ENCODE results near the gene HLCS. TPM values are rescaled to one million over a fixed set of nuclear protein-coding genes. Genes with fewer than 3 reads are reported as not detected.
A peak's percentile ranks its signal among the peaks of the same experiment; 100 is the strongest.

Gene HLCS
- total and polyA plus RNA-seq, 2 experiments from 2014 or later, result 12.4 to 20.1 TPM

DNA sequence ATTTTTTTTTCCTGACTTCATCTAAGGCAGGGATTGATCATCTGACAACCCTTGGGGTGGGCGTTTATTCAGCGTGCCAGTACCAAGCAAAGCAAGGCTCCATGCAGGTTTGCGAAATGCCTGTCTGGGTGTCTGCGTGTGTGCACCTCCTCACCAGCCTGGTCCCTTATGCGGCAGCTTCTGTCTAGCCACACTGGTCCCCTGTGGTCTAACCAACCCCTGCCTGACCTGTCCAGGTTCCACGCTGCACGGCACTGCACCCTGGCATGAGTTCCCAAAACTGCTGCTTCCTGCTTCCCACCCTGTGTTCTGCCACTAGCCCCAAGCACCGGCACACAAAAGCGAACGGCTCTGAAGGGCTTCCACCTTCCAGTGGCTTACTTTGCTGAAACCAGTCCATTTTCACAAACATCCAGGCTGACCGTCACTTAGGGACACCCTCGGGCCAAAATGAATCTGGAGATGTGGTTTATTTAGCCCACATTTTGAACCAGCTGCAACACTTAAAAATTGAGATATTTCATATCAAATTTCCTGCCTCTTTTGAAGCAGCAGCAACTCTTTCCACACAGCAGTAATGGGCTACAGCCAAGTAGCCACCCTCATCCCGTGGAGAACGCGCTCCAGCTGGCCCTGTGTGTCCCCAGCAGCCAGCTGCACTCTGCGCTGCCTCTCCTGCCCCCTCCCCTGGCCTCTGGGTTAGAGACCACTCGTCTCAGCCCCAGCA is 55.7 kb downstream of the HLCS start:
- DNase-seq (ENCODE audit: low read depth in 1 of 2, low spot score in 1 of 2), result peak in 1 of 2 donors; percentile 76
- Histone ChIP-seq H3K9me3 (ENCODE audit: low read depth) (no peaks in the 10 kb centered on the region), H3K27ac (no peak overlapping the region)

DNA sequence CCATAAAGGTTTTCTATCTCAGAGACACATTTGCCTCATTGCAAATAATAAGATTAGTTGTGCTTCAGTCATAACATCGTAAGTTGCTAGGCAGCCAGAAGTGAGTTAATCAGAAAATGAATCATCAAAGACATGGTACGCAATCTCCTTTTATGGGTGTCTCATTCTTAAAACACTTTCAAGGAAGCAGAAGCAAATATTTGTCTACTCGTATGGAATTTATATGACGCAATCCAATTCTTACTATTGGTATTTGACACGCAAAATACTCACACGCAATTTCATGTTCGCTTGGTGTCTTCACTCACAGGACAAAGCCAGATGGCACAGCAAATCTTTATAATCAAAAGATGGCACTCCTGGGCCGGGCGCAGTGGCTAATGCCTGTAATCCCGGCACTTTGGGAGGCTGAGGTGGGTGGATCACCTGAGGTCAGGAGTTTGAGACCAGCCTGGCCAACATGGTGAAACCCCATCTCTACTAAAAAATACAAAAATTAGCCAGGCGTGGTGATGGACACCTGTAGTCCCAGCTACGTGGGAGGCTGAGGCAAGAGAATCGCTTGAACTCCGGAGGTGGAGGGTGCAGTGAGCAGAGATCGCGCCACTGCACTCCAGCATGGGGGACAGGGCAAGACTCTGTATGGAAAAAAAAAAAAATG is 56.4 kb downstream of the HLCS start:
- Histone ChIP-seq H3K27me3 (no peaks in the 10 kb centered on the region), H3K27ac (no peak overlapping the region), H3K36me3 (no peaks in the 10 kb centered on the region), H3K4me1 (ENCODE audit: low read depth) (no peaks in the 10 kb centered on the region), H3K4me3 (no peak overlapping the region), H3K9me3 (ENCODE audit: low read depth) (no peaks in the 10 kb centered on the region)
- TF ChIP-seq, protein P1, sequence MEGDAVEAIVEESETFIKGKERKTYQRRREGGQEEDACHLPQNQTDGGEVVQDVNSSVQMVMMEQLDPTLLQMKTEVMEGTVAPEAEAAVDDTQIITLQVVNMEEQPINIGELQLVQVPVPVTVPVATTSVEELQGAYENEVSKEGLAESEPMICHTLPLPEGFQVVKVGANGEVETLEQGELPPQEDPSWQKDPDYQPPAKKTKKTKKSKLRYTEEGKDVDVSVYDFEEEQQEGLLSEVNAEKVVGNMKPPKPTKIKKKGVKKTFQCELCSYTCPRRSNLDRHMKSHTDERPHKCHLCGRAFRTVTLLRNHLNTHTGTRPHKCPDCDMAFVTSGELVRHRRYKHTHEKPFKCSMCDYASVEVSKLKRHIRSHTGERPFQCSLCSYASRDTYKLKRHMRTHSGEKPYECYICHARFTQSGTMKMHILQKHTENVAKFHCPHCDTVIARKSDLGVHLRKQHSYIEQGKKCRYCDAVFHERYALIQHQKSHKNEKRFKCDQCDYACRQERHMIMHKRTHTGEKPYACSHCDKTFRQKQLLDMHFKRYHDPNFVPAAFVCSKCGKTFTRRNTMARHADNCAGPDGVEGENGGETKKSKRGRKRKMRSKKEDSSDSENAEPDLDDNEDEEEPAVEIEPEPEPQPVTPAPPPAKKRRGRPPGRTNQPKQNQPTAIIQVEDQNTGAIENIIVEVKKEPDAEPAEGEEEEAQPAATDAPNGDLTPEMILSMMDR (IDR thresholded peaks at IDR 0.05; ENCODE audit: low read depth, low read length), result no peak
- peak in 1 of 2 donors; percentile 97 for DNase-seq (ENCODE audit: low read depth in 1 of 2, low spot score in 1 of 2)

More for the DNA sequence above, 55.7 kb downstream of the HLCS start:
- Histone ChIP-seq H3K27me3 (no peaks in the 10 kb centered on the region), H3K4me1 (ENCODE audit: low read depth) (no peaks in the 10 kb centered on the region), H3K4me3 (no peak overlapping the region), H3K36me3 (no peaks in the 10 kb centered on the region)
- TF ChIP-seq, protein P1 (IDR thresholded peaks at IDR 0.05; ENCODE audit: low read depth, low read length), result no peak

DNA sequence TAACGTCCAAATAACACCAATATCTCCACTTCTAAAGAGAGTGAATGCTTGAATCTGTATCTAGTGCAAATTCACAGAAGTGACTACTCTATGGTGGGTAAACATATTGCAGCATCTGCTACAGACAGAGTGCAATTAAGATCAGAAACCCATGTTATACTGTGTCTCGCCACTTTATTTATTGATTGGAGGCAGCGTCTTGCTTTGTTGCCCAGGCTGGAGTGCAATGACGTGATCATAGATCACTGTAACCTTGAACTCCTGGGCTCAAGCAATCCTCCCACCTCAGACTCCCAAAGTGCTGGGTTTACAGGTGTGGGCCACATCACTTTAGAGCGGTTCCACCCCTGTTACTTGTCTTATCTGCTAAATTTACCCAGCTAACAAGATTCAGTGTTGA is 57.0 kb downstream of the HLCS start:
- Histone ChIP-seq H3K9me3 (ENCODE audit: low read depth) (no peaks in the 10 kb centered on the region), H3K4me1 (ENCODE audit: low read depth) (no peaks in the 10 kb centered on the region), H3K27me3 (no peaks in the 10 kb centered on the region), H3K27ac (no peak overlapping the region), H3K36me3 (no peaks in the 10 kb centered on the region), H3K4me3 (no peak overlapping the region)
- TF ChIP-seq, protein P1 (IDR thresholded peaks at IDR 0.05; ENCODE audit: low read depth, low read length), result no peak
- no peak for DNase-seq (ENCODE audit: low read depth in 1 of 2, low spot score in 1 of 2)

DNA sequence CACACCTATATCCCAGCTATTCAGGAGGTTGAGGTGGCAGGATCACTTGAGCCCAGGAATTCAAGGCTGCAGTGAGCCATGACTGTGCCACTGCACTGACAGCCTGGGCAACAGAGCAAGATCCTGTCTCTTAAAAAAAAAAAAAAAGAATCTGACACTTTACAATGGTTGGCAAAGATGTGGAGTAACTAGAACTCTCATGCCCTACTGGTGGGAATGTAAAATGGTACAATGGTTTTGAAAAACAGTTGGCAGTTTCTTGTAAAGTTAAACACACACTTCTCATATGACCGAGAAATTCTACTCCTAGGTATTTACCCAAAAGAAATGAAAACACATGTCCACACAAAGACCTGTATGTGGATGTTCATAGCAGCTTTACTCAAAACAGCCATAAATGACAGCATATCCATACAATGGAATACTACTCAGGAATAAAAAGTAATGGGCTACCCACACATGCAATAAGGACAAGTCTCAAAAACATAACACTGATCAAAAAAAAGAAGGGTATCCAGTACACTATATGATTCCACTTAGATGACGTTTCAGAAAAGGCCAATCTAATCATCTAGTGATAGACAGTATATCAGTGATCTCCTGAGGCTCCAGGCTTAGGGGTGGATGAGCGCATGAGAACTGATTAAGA is 58.1 kb downstream of the HLCS start:
- H3K9me3 ChIP-seq (ENCODE audit: low read depth), result no peaks in the 10 kb centered on the region
- DNase-seq (ENCODE audit: low read depth in 1 of 2, low spot score in 1 of 2), result peak in 1 of 2 donors; percentile 21
- no peaks in the 10 kb centered on the region for H3K36me3 ChIP-seq
- no peak overlapping the region for H3K27ac ChIP-seq
- H3K4me1 ChIP-seq (ENCODE audit: low read depth), result no peaks in the 10 kb centered on the region
- TF ChIP-seq, protein P1 (IDR thresholded peaks at IDR 0.05; ENCODE audit: low read depth, low read length), result peak; percentile 22
- H3K27me3 ChIP-seq, result no peaks in the 10 kb centered on the region
- H3K4me3 ChIP-seq, result no peak overlapping the region

DNA sequence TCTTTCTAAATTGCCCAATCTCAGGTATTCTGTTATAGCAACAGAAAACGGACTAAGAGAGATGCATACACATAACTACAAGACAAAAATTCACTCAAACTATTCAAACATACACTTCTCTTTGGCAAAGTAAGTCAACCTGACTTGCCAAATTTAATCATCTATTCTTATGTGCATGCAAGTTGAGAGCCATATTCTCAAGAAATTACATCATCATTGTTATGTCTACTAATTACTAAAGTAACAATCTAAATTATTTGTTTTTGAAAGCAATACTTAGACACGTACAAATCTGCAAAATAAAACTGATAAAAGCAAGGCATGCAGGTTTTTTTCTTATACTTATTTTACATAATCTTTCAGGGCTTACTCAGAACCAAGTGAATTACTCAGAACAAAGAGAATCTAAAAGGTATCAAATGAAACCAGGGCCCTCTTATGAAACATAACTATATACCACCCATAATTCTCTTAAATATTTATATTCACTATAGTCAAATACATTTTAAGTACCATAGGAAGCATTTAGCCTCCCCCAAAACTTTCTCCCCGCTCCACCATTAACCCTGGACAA is 62.3 kb downstream of the HLCS start:
- Histone ChIP-seq H3K4me3 (no peak overlapping the region), H3K27me3 (no peaks in the 10 kb centered on the region), H3K4me1 (ENCODE audit: low read depth) (no peaks in the 10 kb centered on the region), H3K27ac (no peak overlapping the region), H3K9me3 (ENCODE audit: low read depth) (no peaks in the 10 kb centered on the region), H3K36me3 (no peaks in the 10 kb centered on the region)
- DNase-seq (ENCODE audit: low read depth in 1 of 2, low spot score in 1 of 2), result no peak
- TF ChIP-seq, protein P1 (IDR thresholded peaks at IDR 0.05; ENCODE audit: low read depth, low read length), result no peak
